Measurements from ENCODE around the gene BRWD1.

Gene BRWD1

DNA sequence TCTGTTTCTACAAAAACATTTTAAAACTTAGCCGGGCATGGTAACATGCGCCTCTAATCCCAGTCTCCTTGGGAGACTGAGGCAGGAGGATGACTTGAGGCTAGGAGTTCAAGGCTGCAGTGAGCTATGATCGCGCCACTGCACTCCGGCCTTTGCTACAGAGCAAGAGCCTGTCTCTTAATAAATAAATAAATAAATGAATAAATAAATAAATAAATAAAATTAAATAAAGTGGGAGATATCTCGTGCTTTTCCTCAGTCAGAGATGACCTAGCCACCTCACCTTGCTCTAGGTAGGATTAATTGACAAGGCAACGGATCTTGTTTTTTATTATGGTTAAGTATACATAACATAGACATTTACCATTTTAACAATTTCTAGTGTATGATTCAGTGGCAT is 14.3 kb upstream of the BRWD1 start:
- DNase-seq (ENCODE audit: low spot score), result no peak
- no peak for TF ChIP-seq CTCF (IDR thresholded peaks at IDR 0.05; ENCODE audit: extremely low read depth, missing control alignments)

DNA sequence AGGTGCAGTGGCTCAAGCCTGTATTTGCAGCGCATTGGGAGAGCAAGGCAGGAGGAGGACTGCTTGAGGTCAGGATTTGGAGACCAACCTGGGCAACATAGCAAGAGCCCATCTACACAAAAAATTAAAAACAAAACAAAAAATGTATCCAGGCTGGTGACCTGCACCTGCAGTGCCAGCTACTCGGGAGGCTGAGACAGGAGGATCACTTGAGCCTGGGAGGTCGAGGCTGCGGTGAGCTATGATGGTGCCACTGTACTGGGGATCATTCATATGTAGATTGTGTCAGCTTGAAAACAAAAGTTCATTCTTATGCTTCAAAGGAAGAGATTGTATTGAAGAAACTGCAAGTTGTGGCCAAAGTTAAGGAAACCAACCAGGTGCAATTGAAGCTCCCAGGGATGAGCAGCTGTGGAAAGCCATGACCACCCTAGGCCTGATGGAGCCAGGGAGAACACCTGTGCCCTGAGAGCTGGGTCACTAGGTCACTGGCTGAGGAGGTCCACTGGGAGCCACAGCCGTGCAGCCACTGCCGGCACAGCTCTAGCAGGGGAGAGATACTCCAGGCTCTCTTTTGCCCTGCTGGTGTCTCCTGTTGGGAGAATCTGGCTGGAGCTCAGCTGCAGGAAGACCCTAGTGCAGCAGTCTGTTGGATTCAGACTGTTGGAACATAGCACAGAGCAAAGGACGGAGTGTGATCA is 13.3 kb upstream of the BRWD1 start:
- no peak for TF ChIP-seq CTCF (IDR thresholded peaks at IDR 0.05; ENCODE audit: extremely low read depth, missing control alignments)
- DNase-seq (ENCODE audit: low spot score), result no peak

GRCh38 chr21:39325458-39325857 is 12.0 kb upstream of the BRWD1 start:
- DNase-seq (ENCODE audit: low spot score), result no peak
- no peak for TF ChIP-seq CTCF (IDR thresholded peaks at IDR 0.05; ENCODE audit: extremely low read depth, missing control alignments)

- no peak for TF ChIP-seq CTCF (IDR thresholded peaks at IDR 0.05; ENCODE audit: extremely low read depth, missing control alignments)
Observed at GRCh38 chr21:39321424-39321823, 8.0 kb upstream of the BRWD1 start.

GRCh38 chr21:39319814-39320332 is 6.4 kb upstream of the BRWD1 start:
- no peak for TF ChIP-seq CTCF (IDR thresholded peaks at IDR 0.05; ENCODE audit: extremely low read depth, missing control alignments)

More at GRCh38 chr21:39321424-39321823, 8.0 kb upstream of the BRWD1 start:
- no peak for DNase-seq (ENCODE audit: low spot score)

GRCh38 chr21:39319251-39319756 is 5.9 kb upstream of the BRWD1 start:
- no peak for TF ChIP-seq CTCF (IDR thresholded peaks at IDR 0.05; ENCODE audit: extremely low read depth, missing control alignments)
- DNase-seq (ENCODE audit: low spot score), result no peak

More at GRCh38 chr21:39319814-39320332, 6.4 kb upstream of the BRWD1 start:
- DNase-seq (ENCODE audit: low spot score), result no peak

DNA sequence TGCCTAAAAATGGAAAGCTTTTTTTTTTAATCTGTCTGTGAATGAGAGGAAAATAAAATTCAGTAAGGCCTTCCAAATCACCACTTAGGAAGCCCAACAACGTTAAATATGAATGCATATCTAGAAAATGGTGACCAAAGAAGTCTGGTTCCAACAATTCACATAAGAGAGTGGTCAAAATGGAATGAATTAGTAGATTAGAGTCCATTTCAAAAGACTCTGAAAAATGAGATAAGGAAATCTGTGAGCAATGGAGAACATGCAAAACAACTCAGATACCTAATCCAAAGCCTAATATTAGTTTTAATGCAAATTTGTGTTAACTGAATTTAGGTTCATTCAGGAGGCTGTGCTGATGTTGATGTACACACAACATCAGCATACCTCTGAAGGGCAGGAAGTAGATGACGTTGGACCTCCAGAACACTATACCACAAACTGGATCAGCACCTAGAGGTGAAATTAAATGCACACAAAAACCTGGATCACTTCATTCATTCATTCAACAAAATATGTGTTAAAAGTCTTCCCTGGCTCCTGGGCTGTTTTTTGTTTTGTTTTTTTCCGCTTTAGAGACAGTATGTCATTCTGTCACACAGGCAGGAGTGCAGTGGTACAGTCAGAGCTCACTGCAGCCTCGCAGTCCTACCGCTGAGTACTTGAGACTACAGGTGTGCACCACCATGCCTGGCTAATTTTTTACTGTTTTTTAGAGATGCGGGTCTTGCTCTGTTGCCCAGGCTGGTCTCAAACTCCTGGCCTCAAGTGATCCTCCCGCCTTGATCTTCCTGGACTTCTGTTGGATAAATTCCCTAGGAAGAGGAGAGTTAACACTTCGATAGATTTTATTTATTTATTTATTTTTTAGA is 4.9 kb upstream of the BRWD1 start:
- no peak for DNase-seq (ENCODE audit: low spot score)
- no peak for TF ChIP-seq CTCF (IDR thresholded peaks at IDR 0.05; ENCODE audit: extremely low read depth, missing control alignments)
